Esophagus (tissue), 2 donors: ENCODE data around the gene STK10. TPM values are rescaled to one million over a fixed set of nuclear protein-coding genes. Genes with fewer than 3 reads are reported as not detected.

Experiments used
- H3K27ac ChIP-seq, 2 donors: one replicate each; pipeline ENCODE4 v1.5.1; 2013; ENCODE audit warnings: low read depth in 2 of 2, mild to moderate bottlenecking in 2 of 2, inconsistent platforms in 1 of 2, low read length in 1 of 2, moderate library complexity in 1 of 2
- H3K27me3 ChIP-seq, 2 donors: one replicate each; pipeline ENCODE4 v1.6.1; 2013; ENCODE audit warnings: low read length in 2 of 2, control low read depth in 1 of 2, mild to moderate bottlenecking in 1 of 2; ENCODE audit not compliant: insufficient read depth in 2 of 2, control insufficient read depth in 1 of 2
- H3K36me3 ChIP-seq, 2 donors: one replicate each; pipeline ENCODE4 v1.6.1; 2013; ENCODE audit warnings: low read length in 1 of 2; ENCODE audit not compliant: control insufficient read depth in 2 of 2, insufficient read depth in 2 of 2
- H3K4me1 ChIP-seq, 2 donors: one replicate each; pipeline ENCODE4 v1.6.1; 2013; ENCODE audit warnings: low read length in 1 of 2; ENCODE audit not compliant: control insufficient read depth in 2 of 2, insufficient read depth in 2 of 2
- H3K4me3 ChIP-seq, 2 donors: one replicate each; pipeline ENCODE4 v1.5.1; 2013; ENCODE audit warnings: low read length in 2 of 2, mild to moderate bottlenecking in 2 of 2, low read depth in 1 of 2, moderate library complexity in 1 of 2
- H3K9me3 ChIP-seq, 2 donors: one replicate each; pipeline ENCODE4 v1.6.1; 2013; ENCODE audit warnings: mild to moderate bottlenecking in 2 of 2, low read depth in 1 of 2, low read length in 1 of 2, moderate library complexity in 1 of 2; ENCODE audit not compliant: control insufficient read depth in 2 of 2, insufficient read depth in 1 of 2
- WGBS, 2 donors: extraction: QIAGEN DNeasy Blood & Tissue Kit; methylation state at CpG; one replicate each; pipeline ENCODE4 v1.1.7; 2013; 5-methylcytosine and 5-hydroxymethylcytosine counted together
- polyA plus RNA-seq, 2 donors: library from polyadenylated mRNA; stranded (reverse); fragments of 200-250 nt; gene quantifications; one replicate each; pipeline ENCODE4 v1.2.3, GENCODE V29; 2013
- donor health status: healthy with polysubstance abuse.
- donor health status: Bipolar disorder and iron deficiency.

STK10 gene
- polyA plus RNA-seq, 2 donors, result 3.9 to 7.7 TPM

GRCh38 chr5:172055996-172056395, 132.0 kb downstream of the STK10 start:
- no peak overlapping the region for H3K4me3 ChIP-seq
- no peak overlapping the region for H3K27ac ChIP-seq
- no peaks in the 10 kb centered on the region for H3K27me3 ChIP-seq
- H3K9me3 ChIP-seq, result no peaks in the 10 kb centered on the region
- H3K4me1 ChIP-seq, result no peaks in the 10 kb centered on the region
- 96 to 97% methylated on average over 3 of the region's 3 CpGs for WGBS, 2 donors
- peaks cover 0 to 17% of the 10 kb centered on the region in 2 donors for H3K36me3 ChIP-seq

DNA sequence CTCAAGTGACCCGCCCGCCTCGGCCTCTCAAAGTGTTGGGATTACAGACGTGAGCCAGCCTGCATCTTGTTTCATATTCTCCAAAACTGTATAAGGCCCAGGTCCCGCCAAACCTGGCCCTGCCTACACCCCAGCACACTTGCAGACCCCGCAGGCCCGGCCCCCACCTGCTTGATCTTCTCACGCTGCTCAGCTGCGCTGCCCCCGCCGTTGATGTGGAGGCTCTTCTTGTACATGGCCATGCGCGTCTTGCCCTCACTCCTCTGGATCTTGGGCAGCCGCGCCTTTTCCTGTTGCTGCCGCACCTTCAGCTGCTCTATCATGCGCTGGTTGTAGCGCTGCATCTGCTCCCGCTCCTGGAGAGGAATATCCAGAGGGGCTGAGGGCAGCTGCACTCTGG, 132.6 kb downstream of the STK10 start:
- H3K9me3 ChIP-seq, result no peaks in the 10 kb centered on the region
- no peak overlapping the region for H3K27ac ChIP-seq
- H3K4me1 ChIP-seq, result no peaks in the 10 kb centered on the region
- H3K27me3 ChIP-seq, result no peaks in the 10 kb centered on the region
- no peak overlapping the region for H3K4me3 ChIP-seq
- peaks cover 0 to 17% of the 10 kb centered on the region in 2 donors for H3K36me3 ChIP-seq
- WGBS, 2 donors, result 94 to 95% methylated on average over 19 of the region's 19 CpGs

DNA sequence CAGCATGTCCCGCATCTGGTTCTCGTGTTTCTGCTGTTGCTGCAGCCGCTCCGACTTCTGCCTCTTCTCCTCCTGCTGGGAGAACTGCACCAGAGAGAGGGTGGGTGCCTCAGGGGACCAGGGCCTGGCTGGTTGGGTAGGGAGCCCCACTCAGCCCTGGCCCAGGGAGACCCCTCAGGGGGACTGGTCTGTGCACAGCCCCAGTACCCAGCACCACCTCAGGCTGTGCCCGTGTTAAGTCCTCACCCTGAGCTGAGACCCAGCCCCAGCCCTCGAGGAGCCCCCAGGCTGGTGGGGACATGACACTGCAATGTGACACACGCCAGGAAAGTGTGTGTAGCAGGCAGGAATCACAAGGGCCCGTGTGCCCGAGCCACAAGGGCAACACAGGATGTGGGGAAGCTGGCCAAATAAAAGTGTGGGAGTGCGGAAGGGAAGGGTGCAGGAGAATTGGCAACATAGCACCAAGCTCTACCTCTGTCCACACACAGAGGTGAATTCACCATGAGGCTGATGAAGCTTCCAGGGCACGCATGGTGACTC, 133.3 kb downstream of the STK10 start:
- WGBS, 2 donors, result 89 to 92% methylated on average over 10 to 11 of the region's 11 CpGs
- peaks cover 0 to 17% of the 10 kb centered on the region in 2 donors for H3K36me3 ChIP-seq
- no peaks in the 10 kb centered on the region for H3K27me3 ChIP-seq
- no peaks in the 10 kb centered on the region for H3K4me1 ChIP-seq
- no peaks in the 10 kb centered on the region for H3K9me3 ChIP-seq
- no peak overlapping the region for H3K4me3 ChIP-seq
- no peak overlapping the region for H3K27ac ChIP-seq

- no peak overlapping the region for H3K4me3 ChIP-seq
- H3K36me3 ChIP-seq, result peaks cover 0 to 17% of the 10 kb centered on the region in 2 donors
- H3K27me3 ChIP-seq, result no peaks in the 10 kb centered on the region
- 79% methylated on average over 19 of the region's 19 CpGs for WGBS, 2 donors
- peaks cover 0 to 2% of the 10 kb centered on the region in 2 donors for H3K9me3 ChIP-seq
- H3K4me1 ChIP-seq, result no peaks in the 10 kb centered on the region
- no peak overlapping the region for H3K27ac ChIP-seq
Observed at GRCh38 chr5:172052450-172053236, 135.4 kb downstream of the STK10 start.

GRCh38 chr5:172051643-172052339, 136.2 kb downstream of the STK10 start:
- H3K27ac ChIP-seq, result no peak overlapping the region
- H3K27me3 ChIP-seq, result no peaks in the 10 kb centered on the region
- H3K4me1 ChIP-seq, result no peaks in the 10 kb centered on the region
- peaks cover 0 to 2% of the 10 kb centered on the region in 2 donors for H3K9me3 ChIP-seq
- WGBS, 2 donors, result 87 to 88% methylated on average over 16 of the region's 16 CpGs
- H3K36me3 ChIP-seq, result peaks cover 0 to 17% of the 10 kb centered on the region in 2 donors
- H3K4me3 ChIP-seq, result no peak overlapping the region

DNA sequence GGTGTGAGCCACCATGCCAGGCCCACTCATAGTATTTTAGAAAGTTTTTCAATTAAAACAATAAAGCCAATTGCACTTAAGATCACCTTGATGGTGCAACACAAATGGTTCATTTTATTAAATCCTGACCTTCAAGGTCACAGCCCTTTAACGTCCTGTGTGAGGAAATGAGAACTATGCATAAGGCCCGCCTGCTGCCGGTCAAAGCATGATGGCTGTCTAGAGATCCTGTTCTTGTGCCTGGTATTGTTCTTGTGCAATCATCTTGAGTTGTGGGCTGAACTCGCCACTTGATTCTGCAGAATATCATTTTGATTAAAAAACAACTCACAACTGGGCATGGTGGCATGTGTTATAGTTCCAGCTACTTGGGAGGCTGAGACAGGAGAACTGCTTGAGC, 137.9 kb downstream of the STK10 start:
- Histone ChIP-seq H3K27me3 (no peaks in the 10 kb centered on the region), H3K27ac (no peak overlapping the region), H3K9me3 (peaks cover 0 to 2% of the 10 kb centered on the region in 2 donors), H3K36me3 (peaks cover 0 to 12% of the 10 kb centered on the region in 2 donors), H3K4me1 (no peaks in the 10 kb centered on the region), H3K4me3 (no peak overlapping the region)
- 86 to 88% methylated on average over 4 of the region's 4 CpGs for WGBS, 2 donors

GRCh38 chr5:172049226-172049796, 138.7 kb downstream of the STK10 start:
- 88% methylated on average over 12 of the region's 12 CpGs for WGBS, 2 donors
- Histone ChIP-seq H3K9me3 (peaks cover 0 to 2% of the 10 kb centered on the region in 2 donors), H3K4me1 (no peaks in the 10 kb centered on the region), H3K4me3 (no peak overlapping the region), H3K27me3 (no peaks in the 10 kb centered on the region), H3K27ac (no peak overlapping the region), H3K36me3 (peaks cover 0 to 10% of the 10 kb centered on the region in 2 donors)

GRCh38 chr5:172048539-172049101, 139.4 kb downstream of the STK10 start:
- 92 to 94% methylated on average over 12 of the region's 12 CpGs for WGBS, 2 donors

GRCh38 chr5:172048170-172048422, 139.9 kb downstream of the STK10 start:
- WGBS, 2 donors, result 85 to 100% methylated on average over 1 of the region's 1 CpG
- Histone ChIP-seq H3K4me3 (no peak overlapping the region), H3K4me1 (peaks cover 2 to 5% of the 10 kb centered on the region in 2 donors), H3K27me3 (no peaks in the 10 kb centered on the region), H3K27ac (no peak overlapping the region), H3K36me3 (peaks cover 0 to 13% of the 10 kb centered on the region in 2 donors), H3K9me3 (peaks cover 0 to 2% of the 10 kb centered on the region in 2 donors)

More at GRCh38 chr5:172048539-172049101, 139.4 kb downstream of the STK10 start:
- H3K4me1 ChIP-seq, result peaks cover 2 to 4% of the 10 kb centered on the region in 2 donors
- H3K9me3 ChIP-seq, result peaks cover 0 to 2% of the 10 kb centered on the region in 2 donors
- H3K4me3 ChIP-seq, result no peak overlapping the region
- H3K27me3 ChIP-seq, result no peaks in the 10 kb centered on the region
- H3K27ac ChIP-seq, result no peak overlapping the region
- H3K36me3 ChIP-seq, result peaks cover 0 to 13% of the 10 kb centered on the region in 2 donors
